Superior temporal gyrus (tissue), 1 donor: Measurements from ENCODE around the gene SLC9A9.

Experiments used
- DNase-seq: peaks from one replicate; pipeline ENCODE4 v3.0.0-alpha.2; 2016; ENCODE audit errors: extremely low spot score

SLC9A9 gene

DNA sequence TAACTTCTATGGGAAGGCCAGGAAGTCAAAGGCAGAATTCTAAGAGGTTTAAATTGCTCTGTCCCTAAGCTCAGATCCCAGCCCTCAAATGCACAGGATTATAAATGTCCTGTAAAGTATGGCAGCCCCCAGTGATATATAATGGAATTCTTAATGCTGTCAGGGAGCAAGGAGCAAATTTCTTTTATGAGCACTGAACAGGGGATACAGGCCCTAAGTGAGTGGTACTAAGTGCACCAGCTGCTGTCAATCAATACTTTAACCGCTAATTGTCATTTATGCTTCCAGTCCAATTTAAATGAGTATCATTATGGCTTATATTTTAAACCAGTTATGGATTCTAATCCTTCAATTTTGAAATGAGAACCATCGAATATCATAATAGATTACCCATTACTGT lies 4.7 kb downstream of the SLC9A9 start:
- no peak for DNase-seq

DNA sequence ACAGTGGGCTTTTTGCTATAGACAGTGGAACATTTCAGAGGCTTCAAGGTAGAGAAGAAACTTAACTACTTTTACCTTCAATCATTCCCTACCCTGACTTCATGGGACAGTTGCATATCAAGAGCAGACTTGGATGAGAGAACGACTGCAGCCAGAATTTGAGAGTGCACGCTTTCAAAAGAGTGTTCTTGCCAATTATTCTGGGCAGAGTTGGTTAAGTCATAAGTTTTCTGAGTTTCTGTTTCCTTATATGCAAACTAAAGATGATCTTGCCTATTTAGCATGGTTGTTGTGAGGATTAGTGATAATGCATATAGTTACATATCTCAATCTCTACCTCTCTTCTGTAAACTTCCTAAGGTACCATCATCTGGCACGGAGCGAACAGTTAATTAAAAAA lies 7.6 kb downstream of the SLC9A9 start:
- no peak for DNase-seq

DNA sequence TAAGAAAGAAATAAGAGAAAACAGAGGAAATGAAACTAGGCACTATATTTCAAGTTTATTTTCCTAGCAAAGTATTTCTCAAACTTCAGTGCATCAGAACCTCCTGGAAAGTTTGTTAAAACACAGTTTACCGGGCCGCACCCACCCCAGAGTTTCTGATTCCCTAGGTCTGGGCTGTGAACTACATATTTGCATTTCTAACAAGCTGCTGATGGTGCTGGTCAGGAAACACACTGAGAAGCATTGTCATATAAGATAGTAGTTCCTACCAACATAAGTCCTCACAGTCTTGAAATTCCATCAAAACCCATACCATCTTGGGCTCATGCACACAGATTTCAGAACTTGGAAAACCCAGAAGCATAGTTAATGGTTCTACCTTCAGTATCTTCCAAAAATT lies 8.3 kb downstream of the SLC9A9 start:
- no peak for DNase-seq

DNA sequence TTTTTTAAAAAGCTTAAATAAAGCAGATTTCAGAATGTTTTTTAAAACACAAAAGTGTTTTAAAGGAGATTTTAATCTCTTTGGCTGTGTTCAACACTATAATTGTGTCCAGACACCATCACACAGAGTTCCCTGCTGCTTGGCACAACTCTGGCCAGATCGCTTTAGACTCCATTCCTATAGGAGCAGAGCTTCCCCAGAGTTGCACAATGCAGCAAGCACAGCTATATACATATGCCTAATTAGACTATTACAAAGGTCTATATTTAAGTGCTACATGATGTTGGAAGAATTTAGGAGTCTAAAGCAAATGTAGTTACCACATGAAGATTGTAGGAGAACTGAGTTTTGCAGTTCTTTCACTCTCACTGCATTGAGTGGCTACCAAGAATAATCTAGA lies 11.2 kb downstream of the SLC9A9 start:
- no peak for DNase-seq

- DNase-seq = no peak
Observed at GRCh38 chr3:143835312-143835711, 13.0 kb downstream of the SLC9A9 start.

DNA sequence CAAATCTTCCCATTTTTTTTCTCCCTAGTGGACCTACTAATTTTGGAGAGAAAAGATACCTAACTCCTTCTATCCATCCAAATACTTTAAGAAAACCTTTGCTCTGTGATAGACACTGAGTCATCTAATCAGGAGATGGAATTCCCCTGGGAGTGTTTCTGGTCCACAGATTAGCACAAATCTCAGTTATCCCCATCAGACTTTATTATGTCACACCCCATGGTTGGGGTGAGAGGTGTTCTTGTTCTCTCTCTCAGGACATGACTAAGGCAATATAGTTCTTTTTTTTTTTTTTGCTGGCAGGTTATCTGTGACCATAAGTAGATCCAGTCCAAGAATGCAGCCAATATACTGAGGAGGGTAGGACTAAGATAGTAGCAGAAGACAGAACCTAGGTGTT lies 15.8 kb downstream of the SLC9A9 start:
- DNase-seq = no peak

- no peak for DNase-seq
Observed at GRCh38 chr3:143831994-143832393, 16.3 kb downstream of the SLC9A9 start.

DNA sequence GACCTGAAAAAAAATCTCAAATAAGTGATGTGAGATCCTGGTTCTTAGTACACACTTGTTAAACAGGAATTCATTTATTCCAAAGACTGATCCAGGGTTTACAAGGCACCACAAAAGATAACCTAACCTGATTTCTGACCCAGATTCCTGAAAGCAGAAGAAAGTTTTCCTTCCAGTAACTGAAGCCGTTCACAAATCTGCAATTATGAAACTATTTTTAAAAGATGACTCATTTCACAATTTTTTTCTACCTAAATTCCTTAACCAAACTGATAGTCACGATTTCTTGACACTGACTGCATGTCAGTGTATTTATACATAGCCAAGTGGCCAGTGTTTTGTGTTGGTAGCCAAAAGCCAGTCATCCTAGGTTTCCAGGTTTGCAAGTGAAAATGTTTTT lies 17.1 kb downstream of the SLC9A9 start:
- no peak for DNase-seq

DNA sequence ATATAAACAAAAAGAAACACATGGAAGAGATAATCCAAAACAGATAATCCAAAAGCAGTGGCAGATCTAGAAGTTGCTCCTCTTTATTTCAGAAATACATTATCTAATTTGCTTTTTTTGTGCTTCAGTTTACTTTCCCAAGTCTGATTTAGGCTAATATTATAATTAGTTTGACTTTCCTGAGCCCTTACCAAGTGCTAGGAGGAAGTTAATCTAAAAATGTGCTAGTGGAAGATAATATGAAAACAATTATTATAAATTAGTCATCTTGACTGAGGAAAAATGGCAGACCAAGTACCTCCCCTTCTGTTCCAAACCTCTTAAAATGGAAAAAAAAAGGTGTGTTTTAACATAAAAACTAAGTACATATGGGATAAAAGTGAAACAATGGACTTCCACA lies 17.5 kb downstream of the SLC9A9 start:
- no peak for DNase-seq

- DNase-seq = no peak
Observed at GRCh38 chr3:143830063-143830462, 18.2 kb downstream of the SLC9A9 start.

DNA sequence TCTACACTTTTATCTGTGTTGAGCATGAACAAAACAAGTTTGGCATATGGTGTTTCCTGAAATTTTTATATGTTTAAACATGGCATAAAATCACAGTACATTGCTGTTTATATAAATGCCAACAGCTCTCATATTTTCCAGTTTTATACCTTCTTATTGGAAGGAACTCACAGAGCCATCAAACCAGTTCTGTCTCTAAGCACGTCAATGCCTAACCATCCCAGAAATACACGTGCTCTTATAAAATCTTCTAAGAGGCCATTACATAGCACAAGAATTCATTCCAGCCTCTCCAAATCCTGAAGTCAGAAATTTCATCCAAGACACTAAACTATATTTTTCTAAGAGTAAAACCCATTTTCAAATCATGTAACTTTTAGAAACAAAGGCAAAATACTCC lies 20.8 kb downstream of the SLC9A9 start:
- no peak for DNase-seq

DNA sequence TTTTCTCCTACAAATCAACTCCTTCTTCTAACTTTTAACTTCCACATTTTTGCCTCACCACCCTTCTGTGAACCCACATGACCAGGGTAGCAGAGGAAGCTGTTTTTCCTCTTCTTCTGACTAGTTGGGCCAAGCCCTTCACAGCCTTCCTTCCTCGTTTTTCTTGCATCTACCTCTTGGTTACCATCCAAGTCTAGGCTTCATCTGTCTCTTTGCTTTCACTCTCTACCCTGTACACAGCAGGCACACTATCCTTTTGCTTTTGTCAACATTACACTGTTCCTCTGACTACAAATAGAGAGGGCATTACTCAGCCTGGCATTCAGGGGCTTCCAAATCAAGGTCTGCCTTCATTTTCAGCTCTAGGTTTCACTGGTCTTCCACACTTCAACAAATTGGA lies 22.0 kb downstream of the SLC9A9 start:
- no peak for DNase-seq

DNA sequence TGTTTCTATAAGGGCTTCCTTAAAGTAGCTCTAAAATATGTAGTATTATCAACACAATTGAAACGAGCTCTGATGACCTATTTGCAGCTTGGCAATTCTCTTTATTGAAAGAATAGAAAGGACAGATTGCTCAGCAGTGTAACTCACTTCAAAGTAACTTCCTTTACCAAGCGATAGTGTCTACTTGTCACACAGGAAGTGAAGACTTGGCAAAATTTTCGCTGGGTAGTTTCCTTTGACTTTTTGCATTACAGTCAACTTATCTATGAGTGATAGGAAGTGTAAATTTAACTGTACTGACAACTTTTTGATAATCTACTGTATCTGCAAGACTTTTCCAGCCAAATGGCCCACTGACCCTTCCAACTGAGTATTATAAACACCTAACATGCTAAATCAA lies 22.8 kb downstream of the SLC9A9 start:
- DNase-seq = no peak

GRCh38 chr3:143824735-143825385 lies 23.4 kb downstream of the SLC9A9 start:
- no peak for DNase-seq

DNA sequence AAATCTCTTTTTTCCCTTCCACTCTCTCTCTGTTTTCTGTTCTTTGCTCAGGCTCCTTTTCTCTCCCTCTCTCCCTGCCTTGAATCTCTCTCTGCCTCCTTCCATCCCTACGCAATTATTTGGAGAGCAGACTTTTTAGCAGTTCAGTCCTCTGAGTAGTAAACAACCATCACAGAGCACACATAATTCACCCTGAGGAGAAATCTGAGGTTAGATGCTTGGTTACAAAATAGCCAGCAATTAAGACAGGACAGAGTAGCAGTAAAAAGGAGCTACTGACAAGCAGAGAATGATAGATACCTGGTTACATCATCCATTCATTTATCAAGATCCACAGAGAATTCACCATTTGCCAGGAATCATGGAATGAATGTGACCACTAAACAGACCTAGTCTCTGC lies 25.5 kb downstream of the SLC9A9 start:
- no peak for DNase-seq

GRCh38 chr3:143822374-143822773 lies 25.9 kb downstream of the SLC9A9 start:
- no peak for DNase-seq

DNA sequence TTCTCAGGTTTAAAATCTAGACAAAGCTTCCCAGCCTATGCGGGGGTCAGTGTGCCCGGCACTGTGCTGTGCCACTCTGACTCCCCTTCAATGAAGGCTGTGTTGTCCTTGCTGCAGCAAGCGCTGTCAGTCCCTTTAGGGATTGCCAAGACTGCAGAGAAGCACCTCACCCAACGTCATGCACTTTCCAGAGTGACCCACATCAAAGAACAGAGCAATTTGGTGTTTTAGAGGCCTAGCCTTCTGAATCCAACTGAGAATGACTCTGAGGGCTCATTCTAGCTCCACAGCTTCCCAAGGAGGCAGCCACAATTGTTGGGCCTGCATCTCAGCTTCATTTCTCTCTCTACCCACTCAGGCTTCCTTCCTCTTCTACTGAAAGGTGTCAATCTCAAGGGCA lies 26.4 kb downstream of the SLC9A9 start:
- no peak for DNase-seq

DNA sequence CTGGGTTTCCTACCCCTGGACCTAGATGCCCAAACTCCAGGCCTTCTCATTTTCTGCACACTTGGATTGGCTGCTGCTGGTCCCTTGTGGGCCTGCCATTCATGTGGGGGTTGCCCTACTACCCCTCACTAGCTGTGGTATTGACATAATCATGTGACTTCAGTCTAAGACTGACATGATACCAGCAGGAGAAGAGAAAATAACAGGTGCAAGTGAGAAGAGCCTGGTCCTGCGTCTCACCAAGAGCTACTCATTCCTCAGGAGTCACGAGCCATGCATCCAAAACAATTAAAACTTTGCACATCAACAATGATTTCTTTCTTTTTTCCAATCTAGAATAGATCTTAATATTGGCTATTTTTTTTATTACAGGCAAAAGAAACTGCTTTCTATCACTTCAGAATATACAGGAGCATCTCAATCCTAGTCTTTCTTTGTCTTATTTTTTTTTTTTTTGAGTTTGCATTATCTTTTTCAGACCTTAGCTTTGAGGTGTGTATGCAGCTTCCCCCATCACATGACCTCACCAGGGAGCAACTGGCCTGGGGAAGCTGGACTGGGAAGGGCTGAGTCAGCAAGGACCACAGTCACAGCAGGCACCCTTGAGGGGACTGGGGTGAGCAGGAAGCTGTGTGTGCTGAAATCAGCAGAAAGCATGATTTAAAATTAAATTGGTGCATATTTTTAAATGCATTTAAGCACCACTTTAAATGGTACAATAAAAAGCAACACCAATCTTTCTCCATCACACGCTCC lies 27.6 kb downstream of the SLC9A9 start:
- no peak for DNase-seq

DNA sequence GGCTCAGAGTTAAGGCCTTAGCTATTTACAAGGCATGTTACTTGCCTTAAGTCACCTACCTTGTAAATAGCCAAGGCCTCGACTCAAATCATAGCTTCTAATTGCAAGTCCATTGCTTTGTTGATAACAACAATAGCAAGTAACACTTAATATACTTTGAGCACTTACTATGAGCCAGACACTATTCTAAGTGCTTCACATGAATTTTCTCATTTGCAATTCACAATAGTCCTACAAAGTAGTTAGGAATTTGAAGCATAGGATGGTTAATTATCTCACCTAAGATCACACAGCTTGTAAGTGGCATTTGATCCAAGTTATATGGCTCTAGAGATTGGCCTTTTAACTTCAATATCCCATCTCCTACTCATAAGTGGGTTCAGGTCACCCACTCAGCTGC lies 28.4 kb downstream of the SLC9A9 start:
- DNase-seq = no peak

- DNase-seq = no peak
Observed at GRCh38 chr3:143814443-143814889, 33.8 kb downstream of the SLC9A9 start.

- DNase-seq = no peak
Observed at GRCh38 chr3:143812481-143812880, 35.8 kb downstream of the SLC9A9 start.

DNA sequence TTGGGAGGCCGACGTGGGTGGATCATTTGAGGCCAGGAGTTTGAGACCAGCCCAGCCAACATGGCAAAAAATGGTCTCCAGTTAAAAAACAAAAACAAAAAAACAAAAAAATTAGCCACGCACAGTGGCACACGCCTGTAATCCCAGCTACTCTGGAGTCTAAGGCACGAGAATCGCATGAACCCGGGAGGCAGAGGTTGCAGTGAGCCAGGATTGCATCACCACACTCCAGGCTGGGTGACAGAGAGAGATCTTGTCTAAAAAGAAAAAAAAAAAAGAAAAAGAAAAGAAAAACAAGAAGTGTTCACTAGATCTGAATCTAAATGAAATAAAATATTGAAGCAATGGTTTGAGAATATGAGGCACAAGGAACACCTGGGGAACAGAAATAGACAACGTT lies 36.7 kb downstream of the SLC9A9 start:
- DNase-seq = no peak

DNA sequence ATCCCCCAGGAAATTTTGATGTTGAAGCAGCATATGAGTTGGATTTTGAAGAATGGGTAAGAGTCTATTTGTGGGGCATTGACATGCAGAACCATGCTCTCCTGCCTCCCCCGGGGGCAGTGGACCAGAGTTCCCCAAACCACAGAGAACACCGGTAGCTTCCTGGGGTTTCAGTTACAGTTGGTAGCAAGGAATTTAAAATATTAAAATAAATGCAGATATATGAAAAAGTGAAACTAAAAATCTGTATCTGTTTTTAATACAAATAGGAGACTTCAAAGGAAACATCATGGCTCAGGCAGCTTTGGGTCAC lies 37.4 kb downstream of the SLC9A9 start:
- no peak for DNase-seq
